HTERT RPE-1 (cell line): ENCODE data around the gene YOD1.

Source experiments
- in situ Hi-C: fragments of 300-500 bp; cut with MboI; formaldehyde crosslinking; loops from 4 replicates; pipeline ENCODE4 v1.14.3; 2020; ENCODE audit warnings: low sequenced_read_pairs

Gene YOD1

DNA sequence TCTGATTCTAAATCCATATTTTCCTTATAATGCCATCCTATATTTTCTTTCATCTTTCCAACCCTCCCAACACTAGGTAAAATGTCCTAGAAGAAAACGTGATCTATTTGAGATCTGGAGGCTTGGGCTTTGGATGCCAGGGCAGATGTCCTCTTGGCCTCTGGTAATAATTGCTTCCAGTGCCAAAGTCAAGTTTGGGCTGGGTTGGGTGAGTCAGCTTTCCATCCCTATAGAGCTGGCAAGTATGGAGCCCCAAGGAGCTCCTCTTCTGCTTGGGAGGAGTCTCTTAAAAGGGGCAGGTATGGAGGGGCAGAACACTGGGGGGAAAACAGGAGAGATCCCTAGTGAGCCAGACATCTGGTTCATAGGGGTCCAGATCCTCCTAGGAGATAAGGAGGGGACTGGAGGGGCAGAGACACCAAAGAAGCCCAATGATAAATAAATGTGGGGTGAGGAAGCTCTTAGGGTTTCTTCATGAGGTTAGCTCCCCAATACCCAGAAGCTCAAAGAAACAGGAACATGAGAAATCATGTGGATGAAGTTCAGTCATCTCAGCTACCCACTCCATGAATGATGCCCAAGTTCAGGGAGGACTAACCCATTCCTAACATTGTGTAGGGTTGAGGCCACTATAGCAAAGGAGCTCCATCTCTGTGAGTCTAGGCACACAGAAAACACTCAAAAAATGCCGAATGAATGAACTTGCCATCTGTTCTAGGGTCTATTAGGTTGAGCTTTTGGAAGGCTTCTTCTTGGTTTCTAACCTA is 21.9 kb downstream of the YOD1 start:
- in situ Hi-C loops: no loop called here

DNA sequence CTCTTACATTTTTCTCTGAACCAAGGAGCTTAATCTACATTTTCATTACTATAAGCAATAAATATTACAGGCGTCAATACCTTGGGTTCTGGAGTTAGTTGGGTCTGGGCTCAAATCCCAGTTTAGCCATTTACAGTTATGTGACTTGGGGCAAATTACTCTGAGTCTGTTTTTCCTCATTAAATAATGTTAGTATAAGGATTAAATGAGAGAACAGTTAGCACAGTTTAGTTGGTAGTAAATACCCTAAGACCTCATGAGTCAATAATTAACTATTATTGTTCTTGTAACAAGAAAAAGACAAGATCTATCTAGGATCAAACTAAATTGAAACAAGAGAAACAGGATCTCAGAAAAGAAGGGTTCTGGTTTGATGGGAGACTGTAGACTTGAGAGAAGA is 23.1 kb downstream of the YOD1 start:
- in situ Hi-C loops: no loop called here

DNA sequence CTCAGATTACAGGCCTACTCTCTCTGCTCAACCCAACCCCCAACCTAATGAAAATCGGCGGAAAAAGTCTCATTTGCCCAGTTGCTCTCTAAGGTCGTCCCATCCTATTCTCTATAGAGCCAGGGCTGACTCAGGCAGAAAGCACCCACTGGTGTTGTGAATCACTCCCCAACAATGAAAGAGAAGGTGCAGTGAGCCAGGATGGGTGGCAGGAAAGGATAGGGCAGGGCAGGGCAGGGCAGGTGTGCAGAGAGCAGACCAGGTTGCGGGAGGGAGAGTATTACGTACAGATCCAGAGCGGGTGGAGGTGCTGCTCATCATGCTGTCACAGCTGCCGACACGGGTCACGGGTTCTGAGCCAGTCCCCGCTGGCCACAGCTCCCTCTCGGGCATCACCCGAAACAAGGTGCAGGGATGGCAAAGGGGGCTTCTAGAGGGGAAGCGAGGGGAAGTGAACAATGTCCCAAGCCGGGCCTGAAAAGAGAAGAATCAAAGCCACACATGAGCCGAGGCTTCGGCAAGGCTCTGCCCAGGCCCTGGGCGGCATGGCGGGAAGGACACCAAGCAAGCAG is 23.7 kb downstream of the YOD1 start:
- in situ Hi-C loops: no loop called here

DNA sequence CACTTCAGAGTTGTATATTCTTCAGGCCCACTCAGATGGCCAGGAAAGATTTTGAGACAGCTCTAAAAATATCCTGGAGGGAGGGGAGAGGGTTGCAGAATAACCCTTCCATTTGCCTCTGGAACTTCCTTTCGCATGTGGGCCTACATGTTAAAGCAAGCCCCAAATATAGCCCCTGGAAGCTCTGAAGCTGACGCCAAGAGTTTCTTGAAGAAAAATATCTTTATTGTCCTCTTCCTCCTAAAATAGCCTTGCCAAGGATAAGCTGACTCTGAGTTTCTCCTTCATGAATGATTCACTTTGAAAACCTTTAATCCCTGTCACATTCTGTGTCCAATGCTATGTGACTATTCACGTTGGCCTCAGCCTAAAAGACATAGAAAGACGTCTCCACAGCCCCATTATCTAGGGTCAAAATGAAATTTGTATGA is 24.9 kb downstream of the YOD1 start:
- in situ Hi-C loops: no loop called here

DNA sequence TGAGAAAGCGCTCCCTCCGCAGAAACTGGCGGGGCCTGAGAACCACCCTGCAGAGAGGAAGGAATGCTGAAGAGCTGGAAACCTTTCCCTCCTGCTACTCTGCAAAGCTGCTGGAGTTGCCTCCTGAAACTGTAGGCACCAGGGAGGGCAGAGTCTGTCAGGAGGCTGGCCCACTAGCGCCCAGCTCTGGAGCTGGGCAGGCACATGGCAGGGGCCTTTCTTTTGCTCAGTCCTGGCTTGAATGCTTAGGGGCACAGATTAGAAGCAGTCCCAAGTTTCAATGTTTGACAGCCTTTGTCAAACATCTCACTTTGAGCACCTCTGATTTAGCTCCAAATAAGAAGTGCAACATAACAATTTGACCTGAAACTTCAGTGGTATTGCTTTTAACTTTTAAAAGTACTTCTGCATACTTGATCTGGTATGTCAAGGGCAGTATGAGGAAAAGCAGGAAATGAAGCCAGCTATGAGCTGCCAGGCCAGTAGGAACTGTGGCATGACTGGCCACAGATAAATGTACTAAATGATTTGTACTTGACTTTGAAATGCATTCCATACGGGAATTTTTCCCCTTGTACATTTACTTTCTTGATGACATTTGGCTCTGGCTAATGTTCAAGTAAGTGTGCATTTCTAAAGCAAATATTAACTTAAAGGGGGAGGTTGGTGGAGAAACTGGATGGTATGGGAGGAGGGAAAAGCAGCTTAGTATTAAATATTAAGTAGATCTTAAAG is 25.7 kb downstream of the YOD1 start:
- in situ Hi-C loops: no loop called here

DNA sequence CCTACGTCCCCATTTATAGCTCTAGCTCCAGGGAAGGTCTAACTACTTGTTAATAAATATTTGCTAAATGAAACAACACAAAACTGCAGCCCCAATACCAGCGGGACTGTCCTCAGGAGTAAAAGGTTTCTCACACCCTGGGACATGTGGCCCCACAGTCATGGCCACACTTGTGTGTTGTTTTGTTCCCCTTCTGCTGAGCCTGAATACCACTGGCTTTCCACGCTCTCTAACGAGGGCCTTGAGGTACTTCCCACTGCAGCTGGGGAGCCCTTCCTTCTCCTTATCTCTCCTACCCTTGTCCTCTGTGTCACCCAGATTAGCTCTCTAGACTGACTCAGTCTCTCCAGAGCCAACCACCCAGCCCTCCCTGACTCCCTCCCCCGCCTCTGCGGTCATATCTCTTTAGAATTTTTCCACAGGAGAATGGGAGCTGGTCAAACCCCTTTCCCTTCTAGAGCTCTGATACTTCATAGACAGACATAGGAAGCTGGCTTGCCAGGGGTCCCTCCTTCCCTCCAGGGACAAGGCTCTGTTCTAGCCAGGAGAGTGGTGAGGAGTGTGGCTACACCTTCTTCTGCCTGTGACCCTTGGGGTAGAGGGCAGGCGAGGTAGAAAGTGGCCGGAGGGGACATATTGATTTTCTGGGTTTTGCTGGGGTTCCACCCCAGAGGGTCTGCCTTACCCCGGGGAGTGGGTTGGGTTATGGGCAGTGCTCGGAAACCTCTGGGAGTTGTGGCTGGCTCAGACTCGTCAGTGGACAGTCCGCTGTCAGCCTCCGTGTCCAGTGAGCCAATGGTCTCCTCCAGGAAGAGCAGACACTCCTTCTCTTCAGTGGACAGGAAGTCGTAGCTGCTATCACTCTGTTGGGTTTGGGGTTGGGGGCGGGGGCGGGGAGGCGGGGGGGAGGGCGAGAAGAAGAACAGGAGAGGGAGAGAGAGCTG is 26.5 kb downstream of the YOD1 start:
- in situ Hi-C loops: no loop called here

DNA sequence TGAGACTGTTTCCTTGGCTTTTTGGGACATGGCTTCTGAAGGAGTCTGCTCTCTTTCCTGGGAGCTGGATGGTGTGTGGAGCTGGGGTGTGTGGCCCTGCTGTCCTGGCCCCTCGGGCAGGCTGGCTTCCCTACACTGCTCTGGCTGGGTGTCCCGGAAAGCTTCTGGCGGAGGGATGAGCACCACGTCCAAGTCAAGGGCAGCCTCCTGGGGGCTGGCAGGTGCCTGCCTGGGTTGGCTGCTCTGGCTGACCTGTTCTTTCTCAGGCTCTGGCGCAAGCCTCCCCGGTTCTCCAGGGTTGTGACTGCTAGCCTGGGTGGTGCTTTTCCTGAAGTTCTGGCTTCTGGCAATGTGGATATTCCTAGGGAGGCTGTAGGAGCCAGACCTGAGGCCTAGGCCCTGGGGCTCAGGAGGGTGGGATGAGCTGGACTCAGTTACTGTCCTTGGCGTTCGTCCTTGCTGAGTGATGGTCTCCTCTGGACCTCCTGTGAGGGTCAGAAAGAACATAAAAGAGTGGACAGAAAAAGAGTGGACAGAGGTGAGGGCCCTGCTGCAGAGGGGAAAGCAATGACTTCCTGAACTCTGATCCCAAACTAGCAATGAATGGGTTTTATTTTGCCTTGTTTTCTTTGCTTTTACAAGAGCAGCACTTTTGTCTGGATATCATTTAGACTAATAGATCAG is 27.9 kb downstream of the YOD1 start:
- in situ Hi-C loops: no loop called here

DNA sequence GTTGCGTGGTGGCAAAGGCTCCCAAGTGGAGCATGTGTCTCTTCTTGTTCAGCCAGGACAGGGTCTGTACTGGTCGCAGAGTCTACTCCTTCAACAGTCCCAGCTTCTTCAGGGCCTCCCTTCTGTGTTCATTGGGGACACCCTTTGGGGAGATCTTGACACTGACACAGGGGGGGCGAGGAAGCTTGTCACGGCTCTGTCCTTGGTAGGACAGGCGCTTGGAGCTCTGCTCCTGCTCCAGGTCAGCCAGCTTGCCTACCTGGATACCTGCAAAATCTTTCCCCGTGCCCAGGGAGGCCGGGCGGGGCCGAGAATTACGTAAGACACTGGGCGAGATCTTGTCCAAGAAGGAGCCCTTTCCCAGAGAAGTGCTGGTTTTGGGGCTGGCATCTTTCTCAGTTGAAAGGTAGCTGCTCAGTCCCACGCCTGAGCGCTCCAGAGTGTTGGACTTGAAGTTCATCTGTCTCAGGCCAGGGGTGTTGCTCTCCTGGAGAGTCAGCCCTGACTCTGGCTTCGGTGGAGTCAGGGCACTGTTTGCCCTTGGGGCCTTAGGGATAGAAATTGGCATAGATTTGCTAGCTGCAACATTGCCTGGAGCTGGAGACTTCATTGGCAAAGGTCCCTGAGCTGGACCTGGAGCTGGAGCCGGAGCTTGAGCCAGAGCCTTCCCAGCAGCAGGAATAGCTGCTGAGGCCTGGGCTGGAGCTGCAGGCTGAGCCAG is 29.0 kb downstream of the YOD1 start:
- in situ Hi-C loops: no loop called here

DNA sequence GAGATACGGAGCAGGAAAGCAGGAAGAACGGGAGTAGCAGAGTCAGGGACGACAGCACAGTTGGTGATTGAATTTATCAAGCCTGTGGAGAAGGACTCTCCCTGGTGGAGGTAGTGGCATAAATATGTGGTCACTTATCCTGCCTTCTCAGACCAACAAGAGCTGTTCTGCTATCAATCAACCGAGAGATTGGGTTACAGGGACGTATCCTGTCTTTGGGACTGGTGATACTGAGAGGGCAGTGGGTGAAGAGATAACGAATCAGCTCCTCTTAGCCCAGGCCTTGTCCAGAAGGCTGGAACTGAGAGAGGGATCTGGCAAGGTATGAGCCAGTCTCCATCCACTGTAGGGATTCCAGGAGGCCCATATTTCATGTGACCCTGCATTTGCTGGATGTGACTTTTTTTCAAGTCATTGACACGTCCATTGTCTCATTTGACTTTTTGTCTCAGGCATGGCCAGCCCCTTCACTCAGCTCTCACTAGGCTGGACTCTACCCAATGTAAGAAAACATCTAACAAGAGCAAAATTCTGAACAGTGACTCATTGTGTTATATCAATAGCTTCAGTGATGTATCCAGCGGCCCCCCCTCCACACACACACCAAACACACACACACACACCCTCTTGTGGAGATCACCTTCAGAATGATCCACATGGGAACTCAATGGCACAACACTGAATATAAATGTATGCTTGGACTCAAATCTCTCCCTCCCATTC is 29.7 kb downstream of the YOD1 start:
- in situ Hi-C loops: no loop called here

DNA sequence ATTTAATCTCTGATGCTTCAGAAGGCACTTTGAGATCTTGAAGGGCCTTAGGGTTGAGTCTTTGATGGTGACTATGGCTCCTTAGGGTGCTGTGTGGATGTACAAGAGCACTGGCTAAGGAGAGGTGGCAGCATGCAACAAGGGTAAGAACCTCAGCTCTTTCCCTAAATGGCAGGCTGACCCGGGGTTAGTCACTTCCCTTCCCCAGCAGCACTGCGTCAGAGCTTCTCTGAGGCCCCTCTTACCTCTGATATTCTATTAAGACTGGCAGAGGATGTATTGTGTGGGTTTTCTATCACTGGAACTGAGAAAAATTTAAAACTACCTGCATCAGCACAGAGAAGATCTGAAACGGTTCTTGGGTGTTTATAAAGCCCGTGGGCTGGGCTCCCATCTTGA is 30.3 kb downstream of the YOD1 start:
- in situ Hi-C loops: no loop called here

DNA sequence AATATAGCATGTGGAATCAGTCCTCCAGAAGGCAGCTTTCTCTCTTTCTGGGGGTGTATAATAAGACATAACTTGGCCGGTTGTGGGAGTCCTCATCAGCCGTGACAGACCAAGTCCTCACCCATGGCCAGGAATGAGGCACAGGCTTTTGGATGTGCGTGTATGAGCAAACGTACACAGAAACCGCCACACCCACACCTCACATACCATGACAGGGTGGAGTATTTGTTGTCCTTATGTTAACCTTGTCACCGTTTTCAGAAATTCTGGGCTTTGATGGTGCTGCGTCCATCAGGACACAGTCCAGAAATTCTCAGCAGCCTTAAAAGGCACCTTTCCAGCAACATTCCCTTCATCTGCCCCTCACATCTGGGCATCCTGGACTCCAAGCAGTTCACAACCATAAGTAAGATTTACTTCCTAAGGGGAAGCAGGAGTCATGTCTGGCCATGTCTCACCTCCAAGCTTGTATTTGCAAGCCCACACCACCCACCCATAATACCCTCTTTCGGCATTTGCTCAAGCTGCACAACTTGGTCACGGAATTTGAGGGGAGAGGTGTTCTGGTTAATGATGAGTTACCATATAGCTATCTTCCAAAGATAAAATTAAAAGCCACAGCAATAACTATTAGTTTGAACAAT is 30.8 kb downstream of the YOD1 start:
- in situ Hi-C loops: no loop called here

DNA sequence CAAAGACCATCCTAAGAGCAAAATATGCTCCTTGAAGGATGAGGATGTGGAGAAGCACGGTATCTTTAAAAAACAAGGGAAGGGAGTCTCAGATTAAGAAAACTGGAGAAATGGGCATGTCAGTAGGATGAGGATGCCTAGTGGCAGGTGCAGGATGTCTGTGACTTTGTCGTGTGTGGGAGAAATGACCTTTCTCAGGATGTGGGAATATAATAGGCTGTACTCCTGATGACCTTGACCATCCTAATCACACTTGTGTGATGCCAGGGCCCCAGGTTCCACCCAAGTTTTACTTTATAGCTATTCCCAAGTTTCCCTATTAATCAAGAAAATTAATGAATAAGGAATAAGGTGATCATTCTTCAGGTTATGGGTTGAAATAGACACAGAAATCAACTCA is 31.3 kb downstream of the YOD1 start:
- in situ Hi-C loops: no loop called here

DNA sequence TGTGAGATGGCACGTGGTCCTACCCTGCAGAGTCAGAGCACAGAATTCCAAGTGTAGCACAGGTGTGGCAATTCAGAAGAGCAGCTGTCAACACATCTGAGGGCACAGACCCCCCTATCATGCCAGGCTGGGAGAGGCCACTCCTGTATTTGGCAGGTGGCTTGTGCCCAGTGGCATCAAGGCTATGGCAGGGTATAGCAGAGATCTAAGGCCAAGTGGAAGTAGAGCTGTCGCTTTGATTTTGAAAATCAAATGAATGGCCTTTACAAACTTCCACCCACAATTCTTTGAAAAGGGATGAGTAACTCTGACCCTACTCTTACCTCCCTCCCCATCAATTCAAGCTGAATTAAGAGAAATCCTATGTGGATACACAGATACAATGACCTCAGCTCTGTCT is 31.8 kb downstream of the YOD1 start:
- in situ Hi-C loops: no loop called here

DNA sequence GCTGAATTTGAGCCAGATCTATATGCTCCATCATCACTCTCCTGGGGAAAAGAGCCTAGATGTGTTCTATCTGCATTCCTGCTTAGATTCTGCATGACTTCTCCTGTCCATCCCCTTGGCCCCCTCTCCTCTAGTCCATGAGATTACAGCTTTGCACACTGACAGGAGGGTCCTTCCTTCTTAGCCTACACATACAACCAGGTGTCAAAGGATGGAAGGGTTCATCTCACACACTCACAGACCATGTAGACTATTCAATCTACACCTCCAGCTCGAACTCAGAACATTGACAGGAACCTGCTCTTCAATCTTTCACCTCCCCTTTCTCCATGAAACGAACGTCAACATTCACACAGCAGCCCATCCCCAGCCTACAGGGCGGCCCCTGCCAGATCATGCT is 32.3 kb downstream of the YOD1 start:
- in situ Hi-C loops: no loop called here

DNA sequence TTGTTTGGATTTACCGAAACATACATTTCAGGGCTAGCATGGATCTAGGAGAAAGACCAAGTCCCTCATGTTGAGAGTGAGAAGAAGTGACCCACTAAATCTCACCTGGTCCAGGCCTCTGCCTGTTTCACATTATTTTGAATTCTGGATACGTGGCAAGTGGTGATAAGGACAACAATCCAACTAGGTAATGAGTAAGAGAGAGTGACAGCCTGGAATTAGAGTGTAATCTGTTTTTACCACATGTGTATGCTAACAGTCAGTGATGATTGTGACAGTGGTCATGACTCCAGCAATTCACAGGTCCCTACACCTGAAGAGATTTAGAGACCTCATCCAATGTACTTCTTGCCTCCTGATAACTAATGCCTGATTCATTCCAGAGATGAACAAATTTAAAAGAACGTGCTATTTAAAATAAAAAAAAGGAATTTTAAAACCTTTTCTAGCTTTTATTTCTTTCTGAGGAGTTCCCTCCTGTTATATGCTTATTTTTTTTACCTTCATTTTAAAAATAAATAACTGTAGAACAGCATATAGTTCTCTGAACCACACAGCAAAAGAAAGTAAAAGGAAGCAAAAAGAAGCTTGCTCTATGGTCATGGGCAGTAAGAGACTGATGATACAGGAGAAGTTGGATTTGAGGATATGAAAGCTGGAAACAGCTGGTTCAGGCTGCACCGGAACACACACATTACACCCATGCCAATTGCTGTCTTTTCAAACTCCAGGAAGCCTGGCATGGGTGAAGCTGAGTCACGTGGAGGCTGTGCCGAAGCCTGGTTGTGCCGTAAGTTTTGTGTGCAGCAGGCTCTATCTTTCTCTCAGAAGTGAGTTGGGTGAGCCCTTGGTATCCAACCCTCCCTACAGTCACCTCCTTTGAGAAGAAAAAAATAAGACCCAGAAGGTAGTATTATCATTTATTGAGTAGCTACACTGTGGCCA is 33.1 kb downstream of the YOD1 start:
- in situ Hi-C loops: no loop called here

DNA sequence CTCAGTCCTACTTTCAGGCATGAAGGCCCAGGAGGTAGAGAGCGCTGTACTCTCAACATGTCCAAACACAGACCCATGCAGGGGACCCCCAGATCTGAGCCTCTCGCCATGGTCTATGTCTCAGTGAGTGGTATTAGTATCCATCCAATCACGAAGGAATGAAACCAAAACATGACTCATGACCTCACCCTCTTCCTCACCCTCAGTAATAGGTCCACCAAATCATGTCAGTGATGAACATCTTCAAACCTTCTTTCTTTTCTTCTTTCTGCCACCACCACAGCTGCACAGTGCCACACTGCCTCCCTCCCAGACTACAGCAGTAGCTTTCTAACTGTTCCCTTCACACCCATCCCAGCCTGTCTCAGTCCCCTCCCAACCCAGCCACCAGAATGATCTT is 35.2 kb downstream of the YOD1 start:
- in situ Hi-C loops: no loop called here

DNA sequence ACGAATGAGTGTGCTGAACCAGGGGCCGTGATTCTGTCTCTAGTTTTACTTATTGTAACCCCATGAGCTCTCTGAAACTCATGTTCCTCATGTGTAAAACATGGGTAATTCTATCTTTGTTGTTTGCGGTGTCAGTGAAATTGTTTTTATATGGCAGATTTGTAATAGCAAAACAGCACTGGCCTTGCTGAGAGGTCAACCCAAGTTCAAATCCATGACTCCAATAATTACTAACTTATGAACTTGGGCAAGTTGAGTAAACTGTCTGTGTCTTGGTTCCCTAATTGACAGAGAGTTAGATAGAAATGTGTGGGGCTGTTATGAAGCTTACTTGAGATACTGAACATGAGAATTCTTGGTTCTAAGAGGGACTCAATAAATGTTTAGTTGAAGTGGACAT is 36.3 kb downstream of the YOD1 start:
- in situ Hi-C loops: no loop called here
